ENCODE results near the gene GNAQ. TPM values are rescaled to one million over a fixed set of nuclear protein-coding genes. Genes with fewer than 3 reads are reported as not detected.

Gene GNAQ
- total RNA-seq, 1 donor from 2014 or later: 33.3 TPM

- DNase-seq (ENCODE audit: low read depth in 2 of 2): peak; percentile 85 to 89
Measured at GRCh38 chr9:77848897-77849296, 182.7 kb downstream of the GNAQ start.

- no peak for DNase-seq (ENCODE audit: low read depth in 2 of 2)
Measured at GRCh38 chr9:77848404-77848803, 183.2 kb downstream of the GNAQ start.

- DNase-seq (ENCODE audit: low read depth in 2 of 2): peak in 1 of 2 donors; percentile 17
Measured at GRCh38 chr9:77847626-77848025, 184.0 kb downstream of the GNAQ start.

GRCh38 chr9:77847059-77847499, 184.5 kb downstream of the GNAQ start:
- peak; percentile 81 to 93 for DNase-seq (ENCODE audit: low read depth in 2 of 2)

GRCh38 chr9:77844415-77844814, 187.2 kb downstream of the GNAQ start:
- DNase-seq (ENCODE audit: low read depth in 2 of 2): no peak

GRCh38 chr9:77843871-77844155, 187.8 kb downstream of the GNAQ start:
- no peak for DNase-seq (ENCODE audit: low read depth in 2 of 2)

GRCh38 chr9:77843076-77843870, 188.3 kb downstream of the GNAQ start:
- peak in 1 of 2 donors; percentile 25 for DNase-seq (ENCODE audit: low read depth in 2 of 2)

- DNase-seq (ENCODE audit: low read depth in 2 of 2): no peak
Measured at GRCh38 chr9:77841739-77842386, 189.7 kb downstream of the GNAQ start.

GRCh38 chr9:77839459-77840140, 192.0 kb downstream of the GNAQ start:
- DNase-seq (ENCODE audit: low read depth in 2 of 2): peak in 1 of 2 donors; percentile 87

GRCh38 chr9:77838986-77839385, 192.6 kb downstream of the GNAQ start:
- DNase-seq (ENCODE audit: low read depth in 2 of 2): no peak

- no peak for DNase-seq (ENCODE audit: low read depth in 2 of 2)
Measured at GRCh38 chr9:77834898-77835488, 196.6 kb downstream of the GNAQ start.

- DNase-seq (ENCODE audit: low read depth in 2 of 2): no peak
Measured at GRCh38 chr9:77833561-77834429, 197.8 kb downstream of the GNAQ start.

- DNase-seq (ENCODE audit: low read depth in 2 of 2): no peak
Measured at GRCh38 chr9:77832639-77833038, 199.0 kb downstream of the GNAQ start.

GRCh38 chr9:77831781-77832180, 199.8 kb downstream of the GNAQ start:
- DNase-seq (ENCODE audit: low read depth in 2 of 2): no peak

- DNase-seq (ENCODE audit: low read depth in 2 of 2): no peak
Measured at GRCh38 chr9:77830618-77831285, 200.9 kb downstream of the GNAQ start.

- DNase-seq (ENCODE audit: low read depth in 2 of 2): no peak
Measured at GRCh38 chr9:77829420-77829819, 202.2 kb downstream of the GNAQ start.

- DNase-seq (ENCODE audit: low read depth in 2 of 2): no peak
Measured at GRCh38 chr9:77827104-77827784, 204.4 kb downstream of the GNAQ start.

GRCh38 chr9:77826621-77827020, 205.0 kb downstream of the GNAQ start:
- no peak for DNase-seq (ENCODE audit: low read depth in 2 of 2)

- no peak for DNase-seq (ENCODE audit: low read depth in 2 of 2)
Measured at GRCh38 chr9:77826116-77826515, 205.5 kb downstream of the GNAQ start.

- no peak for DNase-seq (ENCODE audit: low read depth in 2 of 2)
Measured at GRCh38 chr9:77825361-77825760, 206.2 kb downstream of the GNAQ start.

All from lung microvascular endothelial cell (primary cell).